Caki2 (cell line): ENCODE results near the gene SLC2A9. TPM values are rescaled to one million over a fixed set of nuclear protein-coding genes. Genes with fewer than 3 reads are reported as not detected.

ENCODE experiments used
- DNase-seq: peaks from one replicate; pipeline ENCODE4 v3.0.0-alpha.2; 2015; ENCODE audit warnings: low read depth
- in situ Hi-C: cut with HindIII; loops from 2 replicates; pipeline ENCODE4 v1.10.0; 2016; ENCODE audit warnings: low sequenced_read_pairs, low pct_unique_long_range_greater_than_20kb, mixed read lengths
- total RNA-seq: library from RNA; depleted of rRNA; stranded (reverse); fragments of >200 nt; shearing (Covaris generic); gene quantifications from 2 replicates; pipeline ENCODE4 v1.2.3, GENCODE V29; 2014; ENCODE audit warnings: low replicate concordance

The SLC2A9 gene
- total RNA-seq, 1 experiment from 2014 or later = 1.2 TPM

DNA sequence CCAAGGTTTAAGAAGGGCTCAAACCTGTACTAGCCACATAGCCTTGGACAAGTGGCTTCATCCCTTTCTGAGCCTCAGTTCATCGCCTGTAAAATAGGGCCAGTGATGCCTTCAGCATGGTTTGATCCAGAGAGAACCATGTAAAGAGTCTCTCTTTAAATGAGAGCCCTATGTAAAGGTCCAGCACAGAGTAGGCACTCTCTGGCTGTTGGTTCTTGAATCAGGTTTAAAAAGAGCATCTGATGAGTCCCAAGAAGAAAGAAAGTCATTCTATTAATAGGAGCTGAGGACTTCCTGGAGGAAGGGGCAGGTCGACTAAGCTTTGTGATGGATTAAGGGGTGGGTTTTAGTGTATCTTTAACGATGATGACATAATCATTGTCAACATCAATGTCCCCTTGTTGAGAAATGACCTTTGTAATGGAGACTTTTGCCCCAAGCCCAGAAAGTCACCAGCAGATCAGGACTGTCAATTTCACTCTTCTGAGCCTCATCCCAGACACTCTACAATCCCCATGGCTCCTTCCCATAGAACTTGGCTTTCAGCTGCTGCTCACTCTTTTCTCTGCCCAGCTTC, 4.0 kb upstream of the SLC2A9 start:
- in situ Hi-C loops = no loop called here

GRCh38 chr4:10024303-10024702, 3.0 kb upstream of the SLC2A9 start:
- in situ Hi-C loops = no loop called here
- DNase-seq = no peak

More for the DNA sequence above, 4.0 kb upstream of the SLC2A9 start:
- no peak for DNase-seq

GRCh38 chr4:10023806-10024205, 2.5 kb upstream of the SLC2A9 start:
- DNase-seq = no peak
- in situ Hi-C loops = no loop called here

DNA sequence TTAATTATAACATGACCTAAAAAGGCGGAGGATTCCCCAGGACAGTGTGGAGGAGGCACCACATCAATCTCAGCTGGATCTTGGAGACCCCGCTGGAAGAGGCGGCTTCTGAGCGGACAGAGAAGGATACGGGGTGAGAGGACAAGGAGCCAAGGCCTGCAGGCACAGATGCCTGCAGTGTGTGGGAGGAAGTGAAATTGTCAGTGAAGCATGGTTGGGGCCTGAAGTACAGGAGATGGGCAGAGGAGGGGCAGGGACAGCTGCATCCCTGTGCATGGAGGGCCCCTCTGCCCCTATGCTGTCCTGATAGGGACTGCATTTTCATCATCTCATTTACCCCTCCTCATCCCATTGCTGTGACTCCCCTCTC, 1.7 kb upstream of the SLC2A9 start:
- in situ Hi-C loops = no loop called here

DNA sequence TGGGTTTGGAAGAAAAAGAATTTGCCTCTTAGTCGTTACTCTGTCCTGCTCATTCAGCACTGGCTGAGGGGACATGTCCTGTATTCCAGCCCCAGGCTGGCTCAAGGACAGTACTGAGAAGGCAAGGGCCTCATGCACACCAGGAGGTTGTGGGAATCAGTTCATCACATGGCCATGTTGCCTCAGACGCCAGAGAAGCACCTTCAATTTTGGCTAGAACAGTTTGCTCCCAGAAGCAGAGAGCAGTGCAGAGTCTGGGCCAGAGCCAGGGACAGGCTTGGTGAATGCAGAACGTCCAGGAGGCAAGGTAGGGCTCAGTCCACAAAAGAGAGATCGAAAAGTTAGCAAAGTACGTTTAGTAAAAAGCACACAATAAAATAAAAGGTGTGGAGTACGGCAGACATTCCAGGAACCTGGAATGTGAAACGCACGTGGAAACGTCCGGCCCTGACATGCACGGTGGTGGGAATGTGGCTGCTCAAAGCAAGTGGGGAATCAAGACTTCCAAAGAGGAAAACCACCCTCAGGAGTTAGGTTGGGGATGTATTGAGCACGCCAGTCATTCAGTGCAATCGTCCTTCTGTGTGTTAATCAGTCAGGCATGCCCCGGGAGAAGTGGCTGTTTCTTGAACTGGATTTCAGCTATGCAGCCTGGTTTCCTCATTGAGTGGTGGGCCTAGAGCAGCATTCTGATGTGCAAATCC, 1.2 kb upstream of the SLC2A9 start:
- DNase-seq = no peak
- in situ Hi-C loops = no loop called here

More for the DNA sequence above, 1.7 kb upstream of the SLC2A9 start:
- DNase-seq = no peak

DNA sequence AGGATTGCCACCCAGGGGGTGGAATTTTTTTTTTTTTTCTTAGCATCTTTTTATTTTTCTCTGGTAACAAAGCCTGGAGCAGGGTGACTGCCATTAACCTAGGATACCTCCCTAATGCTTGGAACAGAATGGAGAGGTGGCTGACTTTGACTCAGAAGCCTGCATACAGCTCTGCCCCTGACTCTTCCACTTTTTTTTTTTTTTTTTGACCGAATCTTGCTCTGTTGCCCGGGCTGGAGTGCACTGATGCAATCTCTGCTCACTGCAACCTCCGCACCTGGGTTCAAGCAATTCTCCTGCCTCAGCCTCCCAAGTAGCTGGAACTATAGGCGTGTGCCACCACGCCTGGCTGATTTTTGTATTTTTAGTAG, 341 bp upstream of the SLC2A9 start:
- DNase-seq = no peak
- in situ Hi-C loops = no loop called here

DNA sequence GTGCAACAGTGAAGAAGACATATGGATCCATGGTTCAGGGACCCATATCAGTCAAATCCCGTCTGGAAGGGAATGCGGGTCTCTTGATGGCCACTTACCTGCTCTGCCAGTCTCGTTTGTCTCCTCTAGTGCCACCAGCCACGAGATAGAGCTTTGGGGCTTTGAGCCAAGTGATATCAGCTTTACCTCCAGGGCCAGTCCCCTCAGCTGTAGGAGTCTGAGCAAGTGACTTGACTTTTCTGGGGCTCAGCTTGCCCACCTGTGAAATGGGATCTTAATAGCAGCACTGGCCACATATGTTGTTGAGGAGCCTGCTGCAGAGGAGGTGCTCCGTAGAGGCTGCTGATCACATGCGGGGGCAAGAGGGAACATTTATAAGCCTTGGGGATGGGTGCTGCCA, 1.2 kb downstream of the SLC2A9 start:
- no peak for DNase-seq
- in situ Hi-C loops = no loop called here

DNA sequence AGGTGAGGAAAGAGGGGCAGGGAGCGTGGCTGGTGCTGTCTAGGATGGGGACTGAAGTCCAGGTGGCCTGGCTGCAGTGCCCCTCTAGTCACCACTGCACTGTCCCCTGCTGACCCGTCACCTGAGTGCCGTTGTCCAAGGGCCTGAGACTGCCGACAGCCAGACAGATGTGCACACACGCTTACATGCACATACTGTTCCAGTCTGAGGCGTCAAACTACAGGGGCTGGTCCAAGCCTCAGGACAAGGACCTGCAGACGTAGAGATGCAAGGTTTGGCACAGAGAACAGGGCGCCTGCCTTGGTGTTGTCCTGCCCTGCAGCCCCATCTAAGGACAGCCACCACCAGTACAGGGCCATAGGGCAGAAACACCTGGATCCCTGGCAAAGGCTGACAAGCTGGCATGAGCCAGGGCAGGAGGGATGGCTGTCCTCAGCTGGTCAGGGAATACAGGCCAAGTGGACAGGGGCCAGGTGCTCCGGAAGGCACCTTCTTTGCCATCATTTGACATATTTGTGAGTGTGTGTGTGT, 1.7 kb downstream of the SLC2A9 start:
- in situ Hi-C loops = no loop called here
- DNase-seq = no peak

GRCh38 chr4:10018818-10019461, 2.4 kb downstream of the SLC2A9 start:
- DNase-seq = peak; percentile 96

GRCh38 chr4:10017037-10017893, 4.0 kb downstream of the SLC2A9 start:
- in situ Hi-C loops = no loop called here
- DNase-seq = no peak

More at GRCh38 chr4:10018818-10019461, 2.4 kb downstream of the SLC2A9 start:
- in situ Hi-C loops = no loop called here

DNA sequence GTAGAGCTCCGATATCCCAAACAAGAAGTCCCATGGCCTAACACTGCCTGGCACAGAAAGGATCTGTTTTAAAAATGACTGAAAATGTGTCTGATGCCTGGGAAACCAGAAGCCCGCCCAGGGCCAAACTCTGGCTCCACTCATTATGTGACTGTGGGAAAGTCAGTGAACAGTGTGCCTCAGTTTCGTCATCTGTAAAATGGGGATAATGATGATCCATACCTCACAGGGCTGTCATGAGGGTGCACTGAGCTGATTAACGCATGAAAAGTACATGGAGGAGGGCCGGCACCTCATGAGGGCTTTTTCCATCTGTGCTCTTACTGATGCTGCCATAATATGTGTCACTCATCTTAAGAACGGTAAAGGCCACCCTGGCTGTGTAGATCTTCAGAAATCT, 5.1 kb downstream of the SLC2A9 start:
- in situ Hi-C loops = no loop called here
- no peak for DNase-seq

GRCh38 chr4:10015140-10015753, 6.0 kb downstream of the SLC2A9 start:
- DNase-seq = peak; percentile 45
- in situ Hi-C loops = no loop called here

DNA sequence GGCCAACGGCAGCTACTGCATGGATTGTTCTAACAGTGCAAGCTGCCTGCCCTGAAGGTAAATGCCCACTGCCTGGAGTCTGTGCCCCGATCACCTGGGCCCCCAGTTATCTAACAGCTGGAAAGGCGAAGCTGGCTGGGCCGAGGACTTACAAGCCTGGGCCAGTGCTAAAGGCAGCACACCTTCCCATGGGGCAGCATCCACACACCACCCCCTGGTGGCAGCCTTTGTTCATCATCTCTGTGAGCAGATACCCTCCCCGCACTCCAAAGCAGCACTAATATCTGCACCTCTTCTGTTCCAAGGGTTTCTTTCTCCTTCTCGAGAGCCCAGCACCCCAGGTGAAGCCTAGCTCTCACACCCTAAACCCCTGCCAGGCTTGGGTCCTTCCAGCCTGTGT, 7.6 kb downstream of the SLC2A9 start:
- in situ Hi-C loops = no loop called here
- DNase-seq = no peak

- in situ Hi-C loops = no loop called here
- no peak for DNase-seq
These were observed 9.4 kb downstream of the SLC2A9 start for GRCh38 chr4:10011885-10012284.

- in situ Hi-C loops = no loop called here
- DNase-seq = no peak
These were observed 10.0 kb downstream of the SLC2A9 start for GRCh38 chr4:10011277-10011676.

DNA sequence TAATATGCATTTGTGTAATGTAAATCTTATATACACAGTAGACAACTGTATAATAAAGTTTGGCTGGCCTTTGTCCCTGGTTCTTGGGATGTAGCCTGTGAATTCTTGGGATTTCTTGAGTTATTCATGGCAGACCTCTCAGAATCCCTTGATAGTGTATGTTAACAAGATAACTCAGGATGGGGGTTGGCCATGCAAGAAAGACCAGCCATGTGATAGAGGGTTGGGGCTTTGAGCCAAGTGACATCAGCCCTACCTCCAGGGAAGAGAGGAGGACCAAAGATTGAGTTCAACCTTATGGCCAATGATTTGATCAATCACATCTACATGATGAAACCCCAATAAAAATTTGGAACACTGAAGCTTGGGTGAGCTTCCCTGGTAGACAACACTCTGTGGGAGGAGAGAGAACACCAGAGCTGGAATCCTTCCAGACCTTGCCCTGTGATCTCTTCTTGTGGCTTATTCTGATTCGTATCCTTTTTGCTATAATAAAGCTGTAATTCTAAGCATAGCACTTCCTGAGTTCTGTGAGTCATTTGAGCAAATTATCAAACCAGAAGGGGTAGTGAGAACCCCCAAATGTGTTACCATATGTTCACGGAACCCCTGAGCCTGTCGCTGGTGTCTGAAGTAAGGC, 11.3 kb downstream of the SLC2A9 start:
- in situ Hi-C loops = no loop called here
- no peak for DNase-seq

- DNase-seq = no peak
- in situ Hi-C loops = no loop called here
These were observed 12.7 kb downstream of the SLC2A9 start for GRCh38 chr4:10008609-10009005.
